Lower lobe of right lung (tissue), 2 donors: ENCODE results near the gene STAT1. TPM values are rescaled to one million over a fixed set of nuclear protein-coding genes. Genes with fewer than 3 reads are reported as not detected.

ENCODE experiments used
- ATAC-seq, 2 donors: fragments of 200-7000 bp; cut with Tn5 transposase; one replicate each; pipeline ENCODE4 v1.9.1; 2020 to 2022; ENCODE audit warnings: mild to moderate bottlenecking in 2 of 2, moderate library complexity in 2 of 2
- DNase-seq: peaks from one replicate; pipeline ENCODE4 v3.0.0-alpha.2; 2020
- H3K27ac ChIP-seq: fragments of 200-600 bp; one replicate; pipeline ENCODE4 v1.8.0; 2022
- H3K27me3 ChIP-seq: fragments of 200-600 bp; one replicate; pipeline ENCODE4 v1.8.0; 2022; ENCODE audit warnings: low read depth
- H3K36me3 ChIP-seq: fragments of 200-600 bp; one replicate; pipeline ENCODE4 v1.8.0; 2022; ENCODE audit warnings: mild to moderate bottlenecking
- H3K4me1 ChIP-seq: fragments of 200-600 bp; one replicate; pipeline ENCODE4 v1.8.0; 2022
- H3K4me3 ChIP-seq: fragments of 200-600 bp; one replicate; pipeline ENCODE4 v1.8.0; 2022; ENCODE audit warnings: mild to moderate bottlenecking
- H3K9me3 ChIP-seq: fragments of 200-600 bp; one replicate; pipeline ENCODE4 v1.8.0; 2022
- intact Hi-C: fragments of 100-400 bp; cut with DNase I; formaldehyde crosslinking; loops from one replicate; pipeline ENCODE4 v1.11.0; 2022
- total RNA-seq: library from RNA; stranded (reverse); fragmentation: NEBNext Ultra II Directional; extraction: Animal tissue kit (Norgen Biotek cat#: 25700); gene quantifications from one replicate; pipeline ENCODE4 v1.2.1, GENCODE V29; 2021
- TF ChIP-seq, protein P1 (sequence below): fragments of 200-600 bp; IDR thresholded peaks from one replicate; pipeline ENCODE4 v1.8.0; 2022; ENCODE audit warnings: antibody characterized with exemption, mild to moderate bottlenecking
- donor health status: DM: no; HTN: yes; CAD: no; lungs with severe emphysema.

The STAT1 gene
- total RNA-seq, 1 donor from 2014 or later: 103 TPM

DNA sequence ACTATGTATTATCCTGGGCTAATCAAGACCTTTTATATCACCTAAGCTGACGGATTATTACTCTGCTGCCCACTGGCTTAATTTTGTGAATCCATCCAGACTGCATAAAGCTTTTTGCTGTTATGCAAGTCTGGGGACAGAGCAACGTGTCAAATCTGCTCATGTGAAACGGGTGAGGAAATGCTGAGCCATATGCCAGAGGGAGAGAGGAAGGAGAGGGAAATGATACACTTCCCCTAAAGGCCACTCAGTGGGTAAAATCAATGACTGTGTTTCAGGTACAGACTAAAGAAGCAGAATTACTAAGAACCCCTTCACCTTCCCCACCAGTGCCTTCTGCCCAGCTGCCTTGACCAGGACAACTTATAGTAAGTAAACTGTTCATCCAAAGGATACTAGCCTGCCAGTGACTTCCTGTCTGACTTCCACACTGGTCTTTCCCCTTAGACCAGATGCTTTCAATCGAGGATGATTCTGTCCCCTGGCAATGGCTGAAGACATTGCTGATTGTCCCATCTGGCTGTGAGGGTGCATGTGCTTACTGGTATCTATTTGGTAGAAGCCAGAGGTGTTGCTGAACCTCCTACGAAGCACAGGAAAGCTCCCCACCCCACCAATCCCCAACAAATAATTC lies 43.0 kb downstream of the STAT1 start:
- peaks cover 38% of the 10 kb centered on the region for H3K4me1 ChIP-seq
- no peak overlapping the region for H3K27ac ChIP-seq
- no peaks in the 10 kb centered on the region for H3K27me3 ChIP-seq
- intact Hi-C loops: no loop called here
- peak; percentile 23 to 42 for ATAC-seq
- no peaks in the 10 kb centered on the region for H3K9me3 ChIP-seq
- no peak for DNase-seq
- TF ChIP-seq, protein P1, sequence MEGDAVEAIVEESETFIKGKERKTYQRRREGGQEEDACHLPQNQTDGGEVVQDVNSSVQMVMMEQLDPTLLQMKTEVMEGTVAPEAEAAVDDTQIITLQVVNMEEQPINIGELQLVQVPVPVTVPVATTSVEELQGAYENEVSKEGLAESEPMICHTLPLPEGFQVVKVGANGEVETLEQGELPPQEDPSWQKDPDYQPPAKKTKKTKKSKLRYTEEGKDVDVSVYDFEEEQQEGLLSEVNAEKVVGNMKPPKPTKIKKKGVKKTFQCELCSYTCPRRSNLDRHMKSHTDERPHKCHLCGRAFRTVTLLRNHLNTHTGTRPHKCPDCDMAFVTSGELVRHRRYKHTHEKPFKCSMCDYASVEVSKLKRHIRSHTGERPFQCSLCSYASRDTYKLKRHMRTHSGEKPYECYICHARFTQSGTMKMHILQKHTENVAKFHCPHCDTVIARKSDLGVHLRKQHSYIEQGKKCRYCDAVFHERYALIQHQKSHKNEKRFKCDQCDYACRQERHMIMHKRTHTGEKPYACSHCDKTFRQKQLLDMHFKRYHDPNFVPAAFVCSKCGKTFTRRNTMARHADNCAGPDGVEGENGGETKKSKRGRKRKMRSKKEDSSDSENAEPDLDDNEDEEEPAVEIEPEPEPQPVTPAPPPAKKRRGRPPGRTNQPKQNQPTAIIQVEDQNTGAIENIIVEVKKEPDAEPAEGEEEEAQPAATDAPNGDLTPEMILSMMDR: no peak
- H3K36me3 ChIP-seq: peaks cover 97% of the 10 kb centered on the region
- H3K4me3 ChIP-seq: no peak overlapping the region

DNA sequence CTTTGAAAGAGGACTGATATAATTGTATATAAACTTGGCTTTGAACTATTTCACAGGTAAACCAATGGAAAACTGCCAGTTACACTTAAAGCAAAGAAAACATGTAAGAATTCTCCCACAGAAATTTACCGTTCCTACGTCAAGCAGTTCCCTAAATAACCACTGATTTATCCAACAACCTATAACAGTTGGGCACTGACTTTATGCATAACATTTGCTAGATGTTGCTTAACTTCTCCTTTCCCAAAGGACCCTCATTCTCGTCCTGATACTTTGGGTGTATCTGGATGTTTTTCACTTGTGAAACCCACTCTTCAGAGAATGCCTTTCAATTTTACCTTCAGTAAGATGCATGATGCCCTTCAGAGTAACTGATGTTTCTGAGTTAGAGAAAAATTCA lies 43.8 kb downstream of the STAT1 start:
- H3K4me3 ChIP-seq: no peak overlapping the region
- peaks cover 97% of the 10 kb centered on the region for H3K36me3 ChIP-seq
- no peaks in the 10 kb centered on the region for H3K27me3 ChIP-seq
- intact Hi-C loops: no loop called here
- TF ChIP-seq, protein P1: no peak
- peaks cover 36% of the 10 kb centered on the region for H3K4me1 ChIP-seq
- ATAC-seq: no peak
- DNase-seq: no peak
- no peaks in the 10 kb centered on the region for H3K9me3 ChIP-seq
- H3K27ac ChIP-seq: no peak overlapping the region

DNA sequence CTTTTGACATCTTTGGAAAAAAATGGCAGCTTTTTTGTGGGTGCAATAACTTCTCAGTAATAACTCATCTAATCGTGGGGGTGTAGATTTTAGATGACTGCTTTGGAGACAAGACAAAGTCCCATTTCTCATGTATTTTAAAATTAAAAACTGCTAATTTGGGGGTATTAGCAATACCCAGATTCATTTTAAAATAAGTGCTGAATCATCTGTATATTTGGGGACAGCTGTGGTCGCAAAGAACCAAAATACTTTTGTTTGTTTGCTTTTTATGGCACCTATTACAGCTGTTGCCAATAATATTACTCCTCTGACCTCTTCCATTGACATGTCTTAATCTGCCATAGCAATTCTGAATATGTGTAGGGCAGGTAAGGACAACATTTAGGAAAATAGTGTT lies 45.4 kb downstream of the STAT1 start:
- DNase-seq (no peak), ATAC-seq (no peak)
- no peaks in the 10 kb centered on the region for H3K9me3 ChIP-seq
- H3K4me1 ChIP-seq: peaks cover 20% of the 10 kb centered on the region
- H3K27ac ChIP-seq: no peak overlapping the region
- intact Hi-C loops: no loop called here
- TF ChIP-seq, protein P1: no peak
- H3K36me3 ChIP-seq: peaks cover 97% of the 10 kb centered on the region
- H3K4me3 ChIP-seq: no peak overlapping the region
- no peaks in the 10 kb centered on the region for H3K27me3 ChIP-seq

DNA sequence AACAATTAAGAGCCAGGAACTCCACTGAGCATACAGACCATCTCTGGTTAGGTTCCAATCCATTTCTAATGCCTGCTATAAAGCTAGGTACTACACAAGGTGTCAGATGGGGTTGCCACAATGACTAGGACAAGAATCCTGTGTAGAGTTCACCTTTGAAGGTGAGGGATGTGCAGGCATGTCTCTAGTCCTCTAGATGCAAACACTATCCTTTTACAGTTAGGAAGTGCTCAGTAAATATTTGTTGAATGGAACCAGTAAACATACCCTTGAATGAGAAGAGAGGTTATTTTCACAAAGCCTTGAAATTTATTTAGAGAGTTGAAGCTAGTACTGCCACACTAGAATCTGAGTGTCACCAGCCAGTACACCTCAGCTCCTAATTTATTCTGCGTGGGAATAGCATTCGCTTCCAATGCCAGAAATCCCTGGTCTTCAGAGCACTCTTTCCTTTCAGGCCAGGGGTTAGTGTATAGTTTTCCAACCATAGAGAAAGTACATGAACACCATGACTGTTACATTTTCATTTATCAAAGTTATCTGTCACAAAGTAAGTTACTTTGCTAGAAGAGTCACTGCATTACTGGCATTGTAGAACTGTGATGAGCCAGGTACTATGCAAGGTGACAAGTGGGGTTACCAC lies 48.3 kb downstream of the STAT1 start:
- no peaks in the 10 kb centered on the region for H3K9me3 ChIP-seq
- no peaks in the 10 kb centered on the region for H3K27me3 ChIP-seq
- H3K4me3 ChIP-seq: no peak overlapping the region
- DNase-seq (no peak), ATAC-seq (no peak)
- TF ChIP-seq, protein P1: no peak
- H3K4me1 ChIP-seq: peaks cover 10% of the 10 kb centered on the region
- intact Hi-C loops: no loop called here
- no peak overlapping the region for H3K27ac ChIP-seq
- H3K36me3 ChIP-seq: peaks cover 89% of the 10 kb centered on the region

DNA sequence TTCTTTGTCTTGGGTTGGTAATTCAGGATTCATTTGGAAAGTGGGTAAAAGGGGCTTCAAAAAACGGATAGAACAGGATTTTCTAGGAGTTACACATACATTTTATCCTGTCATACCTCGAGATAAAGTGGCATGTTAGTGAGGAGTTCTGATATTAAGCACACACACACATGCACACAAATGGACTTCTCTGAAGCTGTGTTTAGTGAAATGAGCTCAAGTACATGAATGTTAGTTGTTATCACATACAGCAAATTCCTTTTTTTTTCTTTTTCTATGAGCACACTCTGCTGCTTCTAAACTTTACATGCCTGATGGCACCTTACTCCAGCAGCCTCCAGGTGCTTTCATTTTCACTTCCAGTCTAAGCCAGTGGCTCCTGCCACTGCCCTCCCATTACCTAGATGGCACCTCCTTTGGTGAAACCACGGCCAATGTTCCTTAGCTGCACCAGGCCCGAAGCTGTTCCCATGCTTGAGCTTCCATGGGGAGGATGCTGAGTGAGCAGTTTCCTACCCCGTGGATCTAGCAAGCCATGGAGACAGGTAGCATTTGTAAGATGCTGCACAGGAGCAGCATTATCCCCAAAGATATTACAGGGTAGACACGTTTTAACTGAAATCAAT lies 49.7 kb downstream of the STAT1 start:
- Histone ChIP-seq H3K27ac (no peak overlapping the region), H3K9me3 (no peaks in the 10 kb centered on the region), H3K36me3 (peaks cover 85% of the 10 kb centered on the region), H3K27me3 (no peaks in the 10 kb centered on the region), H3K4me3 (no peak overlapping the region), H3K4me1 (peaks cover 6% of the 10 kb centered on the region)
- ATAC-seq: peak; percentile 29 to 71
- TF ChIP-seq, protein P1: no peak
- no peak for DNase-seq
- intact Hi-C loops: no loop called here
